Activated CD4-positive, alpha-beta T cell treated with anti-CD3 and anti-CD28 coated beads for 36 hours (primary cell): ENCODE results near the gene BRI3BP. TPM values are rescaled to one million over a fixed set of nuclear protein-coding genes. Genes with fewer than 3 reads are reported as not detected.

Experiments
- total RNA-seq, 2 experiments: library from RNA; stranded (reverse); gene quantifications; one replicate each; pipeline ENCODE4 v1.2.3, GENCODE V29; 2021

The BRI3BP gene
- total RNA-seq, 2 experiments from 2014 or later = 18.6 to 26.2 TPM

Other genes with a start within 250 kb of the BRI3BP start
- gene SCARB1, start 129.8 kb upstream of the BRI3BP start, total RNA-seq = 10 to 100 TPM; 22.9 to 24.1 TPM
- 100 to 1,000 TPM; 809 to 936 TPM for gene UBC, start 79.0 kb upstream of the BRI3BP start, total RNA-seq
- gene DHX37, start 4.5 kb upstream of the BRI3BP start, total RNA-seq = 10 to 100 TPM; 28.8 to 32.4 TPM
- 10 to 100 TPM; 13.9 to 16.6 TPM for gene AACS, start 71.8 kb downstream of the BRI3BP start, total RNA-seq
- not detected for gene TMEM132B, start 192.7 kb downstream of the BRI3BP start, total RNA-seq